Stimulated activated CD4-positive, alpha-beta T cell treated with anti-CD3 and anti-CD28 coated beads, Interleukin-1b, Interleukin-23, amount 100 ng/mL, for 24 hours (primary cell): Measurements from ENCODE around the gene GZMA.

Experiments
- DNase-seq, 4 experiments: peaks; one replicate each; pipeline ENCODE4 v3.0.0-alpha.2; 2020; ENCODE audit warnings: low read depth in 4 of 4, low spot score in 1 of 4

GZMA gene

DNA sequence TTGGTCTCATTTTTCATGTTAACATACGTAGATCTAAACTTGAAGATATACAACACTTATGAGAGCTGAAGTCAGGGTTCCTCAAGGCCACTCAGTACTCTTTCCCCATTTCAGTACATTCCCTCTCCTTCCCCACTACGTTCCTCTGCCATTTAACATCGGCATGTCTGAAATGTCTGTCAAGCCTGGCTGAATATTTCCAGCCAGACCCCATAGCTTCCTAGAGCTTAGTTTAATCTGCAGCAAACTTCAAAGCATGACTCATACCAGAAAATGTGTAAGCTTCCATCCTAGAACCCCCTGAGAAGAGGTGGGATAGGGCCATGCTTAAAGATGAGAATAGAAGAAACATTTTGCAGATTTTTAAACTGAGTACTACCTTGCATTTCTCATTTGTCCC, 6.2 kb downstream of the GZMA start:
- DNase-seq: no peak

DNA sequence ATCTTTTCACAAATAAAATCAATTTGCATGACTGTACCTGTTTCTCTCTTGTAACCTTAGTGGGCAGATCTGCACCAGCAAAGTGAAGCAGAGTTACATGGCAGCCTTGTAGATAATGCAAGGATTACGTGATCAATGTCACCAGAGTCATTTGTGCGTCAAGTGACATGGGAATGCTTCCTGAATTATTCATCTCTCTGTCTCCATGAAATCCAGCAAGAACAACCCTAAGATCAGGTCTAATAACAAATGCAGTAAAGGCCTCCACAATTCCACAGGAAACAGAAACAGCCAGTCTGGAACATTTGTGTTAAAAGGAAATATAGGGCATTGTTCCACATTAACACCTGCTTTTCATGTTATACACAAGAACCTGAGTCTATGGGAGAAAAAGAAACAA, 7.8 kb downstream of the GZMA start:
- no peak for DNase-seq

GRCh38 chr5:55113327-55113726, 10.9 kb downstream of the GZMA start:
- no peak for DNase-seq

- DNase-seq: no peak
Observed at GRCh38 chr5:55114061-55114460, 11.6 kb downstream of the GZMA start.

DNA sequence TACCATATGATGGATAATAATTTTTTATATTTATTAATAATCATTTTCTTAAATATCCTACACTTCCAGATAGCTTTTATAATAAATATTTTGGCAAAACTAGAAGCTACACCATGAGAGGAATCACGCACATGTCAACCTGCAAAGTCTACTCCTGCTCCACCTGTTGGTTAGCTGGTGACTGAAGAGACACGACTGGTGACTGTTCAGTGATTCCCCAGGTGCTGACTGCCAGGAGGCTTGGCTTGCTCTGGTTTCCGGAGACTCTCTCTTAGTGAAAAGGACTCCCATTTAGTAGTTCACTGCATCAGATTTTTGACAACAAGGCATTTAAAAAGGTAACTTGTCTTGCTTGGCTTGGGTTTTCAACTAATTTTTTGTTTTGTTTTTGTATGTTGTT, 20.9 kb downstream of the GZMA start:
- no peak for DNase-seq

- no peak for DNase-seq
Observed at GRCh38 chr5:55134053-55134722, 31.7 kb downstream of the GZMA start.

DNA sequence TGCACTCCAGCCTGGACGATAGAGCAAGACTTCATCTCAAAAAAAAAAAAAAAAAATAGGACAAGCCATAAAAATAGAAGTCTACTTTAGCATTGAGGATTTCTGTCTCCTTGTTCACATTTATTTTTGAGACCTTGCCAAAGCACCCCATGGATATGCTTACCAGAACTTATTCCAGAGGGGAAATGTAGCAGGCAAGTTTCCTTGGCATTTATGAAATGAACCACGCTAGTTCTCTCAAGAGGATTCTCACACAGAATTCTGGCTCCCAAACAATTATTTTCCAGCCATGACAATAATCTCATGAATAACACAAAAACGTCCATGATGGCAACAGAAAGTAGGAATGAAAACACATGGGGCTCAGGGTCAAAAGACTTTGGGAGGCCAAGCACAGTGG, 34.1 kb downstream of the GZMA start:
- no peak for DNase-seq

DNA sequence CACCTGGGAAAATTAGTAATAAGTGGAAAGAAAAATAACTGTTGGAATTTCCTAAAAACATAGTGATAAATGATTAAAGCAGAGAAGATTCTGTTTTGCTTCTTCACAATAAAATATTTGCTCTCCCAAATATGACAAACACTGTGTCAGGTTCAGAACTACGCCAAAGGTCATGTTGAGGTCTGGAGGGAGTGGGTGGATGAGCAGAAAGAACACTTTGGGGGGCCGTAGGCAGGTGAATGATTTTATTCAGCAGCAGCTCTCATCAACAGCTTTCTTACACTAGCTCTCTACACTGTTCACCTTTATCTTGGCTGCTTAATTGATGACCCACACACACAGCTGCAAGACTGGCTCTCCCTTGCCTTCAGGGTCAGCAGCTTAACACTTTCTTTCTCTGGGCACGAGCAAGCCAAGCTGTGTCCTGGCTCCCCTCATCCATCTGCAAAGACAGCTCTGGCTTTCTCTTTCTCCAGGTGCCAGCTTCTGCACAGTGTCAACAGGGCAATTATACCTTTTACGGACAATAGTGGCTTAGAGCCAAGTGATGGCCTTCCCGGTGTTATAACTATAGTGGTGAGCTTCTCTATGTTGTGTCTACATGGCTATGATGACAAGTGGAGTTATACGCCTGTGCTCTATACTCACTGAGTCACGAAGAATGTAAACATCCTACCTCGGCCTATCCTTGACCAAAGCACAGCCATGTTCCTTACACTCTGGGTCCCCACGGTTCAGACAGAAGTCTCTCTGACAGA, 38.6 kb downstream of the GZMA start:
- DNase-seq: no peak

- DNase-seq: no peak
Observed at GRCh38 chr5:55141945-55142690, 39.7 kb downstream of the GZMA start.

GRCh38 chr5:55143624-55144023, 41.2 kb downstream of the GZMA start:
- DNase-seq: no peak

DNA sequence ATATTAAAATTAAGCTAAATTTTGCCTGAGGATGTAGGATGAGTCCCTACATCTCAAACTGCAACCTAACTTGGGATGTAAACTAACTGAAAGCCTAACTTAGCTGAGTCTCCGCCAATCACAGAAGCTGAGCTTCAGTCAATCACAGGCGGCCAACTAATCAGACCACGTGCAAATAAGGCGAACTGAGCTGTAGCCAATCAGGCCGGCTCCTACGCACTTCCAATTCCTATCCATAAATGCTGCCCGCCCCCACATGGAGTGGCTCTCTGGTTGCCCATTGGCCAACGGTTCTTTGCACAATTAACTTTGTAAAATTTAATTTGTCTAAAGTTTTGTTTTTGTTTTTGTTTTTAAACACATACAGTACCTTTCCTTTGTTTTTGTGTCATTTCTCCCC, 43.6 kb downstream of the GZMA start:
- DNase-seq: no peak

DNA sequence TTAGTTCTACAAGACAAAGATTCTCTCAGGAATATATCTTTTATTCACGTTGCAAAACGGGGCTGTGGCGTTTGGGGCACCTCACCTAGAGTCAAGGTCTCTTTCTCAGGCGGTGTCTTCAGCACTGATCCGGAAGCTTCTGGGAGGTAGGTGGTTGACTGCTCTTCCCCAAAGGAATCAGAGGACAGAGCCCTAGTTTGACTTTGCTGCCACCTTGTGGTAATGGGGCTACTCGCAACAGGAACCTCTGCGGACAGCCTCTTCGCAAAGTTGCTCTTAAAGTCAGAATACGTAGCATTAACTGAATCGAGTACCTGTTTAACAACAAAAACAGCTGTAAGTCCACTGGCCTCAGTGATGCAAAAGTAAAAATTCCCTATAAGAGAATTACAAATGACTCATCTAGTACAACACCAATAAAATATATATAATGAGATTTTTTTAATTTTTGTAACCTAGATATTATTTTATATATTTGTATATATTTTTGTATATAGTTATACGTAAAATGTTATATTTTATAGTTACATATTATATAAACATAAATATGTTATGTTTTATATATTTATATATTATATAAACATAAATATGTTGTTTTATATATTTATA, 44.2 kb downstream of the GZMA start:
- DNase-seq: peak; percentile 53 to 75 (median 68)

DNA sequence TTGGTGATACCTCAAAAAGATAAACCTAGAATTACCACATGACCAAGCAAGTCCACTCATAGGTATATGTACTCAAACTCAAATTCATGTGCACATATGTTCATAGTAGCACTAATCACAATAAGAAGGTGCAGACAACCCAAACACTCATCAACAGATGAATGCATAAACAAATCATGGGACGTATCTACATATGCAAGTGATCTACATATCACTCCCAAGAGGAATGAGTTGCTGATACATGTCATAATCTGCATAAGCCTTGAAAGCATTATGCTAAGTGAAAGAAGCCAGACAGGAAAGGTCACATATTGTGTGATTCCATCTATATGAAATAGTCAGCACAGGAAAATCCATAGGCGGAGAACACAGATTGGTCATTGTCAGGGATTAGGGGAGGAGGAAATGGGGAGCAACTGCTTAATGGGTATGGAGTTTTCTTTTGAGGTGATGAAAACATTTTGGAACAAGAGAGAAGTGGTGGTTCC, 46.9 kb downstream of the GZMA start:
- DNase-seq: no peak

DNA sequence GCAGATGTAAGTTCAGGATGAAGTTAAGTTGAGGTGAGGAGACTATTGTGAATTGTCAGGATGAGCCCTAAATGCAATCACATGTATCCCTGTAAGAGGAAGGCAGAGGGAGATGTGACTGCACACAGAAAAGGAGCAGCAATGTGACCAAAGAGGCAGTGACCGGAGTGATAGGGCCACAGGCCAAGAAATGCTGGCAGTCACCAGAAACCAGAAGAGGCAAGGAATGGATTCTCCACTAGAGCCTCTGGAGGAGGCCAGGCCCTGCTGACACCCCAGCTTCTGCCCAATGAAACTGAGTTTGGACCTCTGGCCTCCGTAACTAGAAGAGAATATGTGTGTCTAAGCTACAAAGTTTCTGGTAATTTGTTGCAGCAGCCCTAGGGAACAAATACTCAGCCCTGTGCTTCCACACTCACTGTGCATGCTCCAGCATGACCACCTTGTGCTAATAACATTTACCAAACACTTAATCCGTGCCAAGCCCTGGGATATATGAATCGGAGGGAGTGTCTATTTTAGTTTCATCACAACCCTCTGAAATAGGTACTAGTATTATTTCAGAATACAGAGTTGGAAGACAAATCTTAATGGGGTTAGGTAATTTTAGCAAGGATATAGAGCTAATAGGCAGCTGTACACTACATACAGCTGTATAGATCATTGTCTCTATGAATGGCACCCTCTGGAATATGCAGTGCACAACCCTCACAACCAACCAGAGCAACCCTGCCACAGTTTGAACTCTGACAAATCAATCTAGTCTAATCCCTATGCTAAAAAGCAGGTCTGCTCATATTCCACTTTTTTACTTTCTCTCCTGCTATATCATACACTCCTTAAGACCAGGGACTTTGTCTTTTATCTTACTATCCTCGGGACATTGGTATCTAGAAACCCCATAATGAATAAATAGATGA, 49.7 kb downstream of the GZMA start:
- no peak for DNase-seq

- no peak for DNase-seq
Observed at GRCh38 chr5:55154873-55155272, 52.4 kb downstream of the GZMA start.
